ENCODE results near the gene GTF2B.

- TF ChIP-seq, protein P1, sequence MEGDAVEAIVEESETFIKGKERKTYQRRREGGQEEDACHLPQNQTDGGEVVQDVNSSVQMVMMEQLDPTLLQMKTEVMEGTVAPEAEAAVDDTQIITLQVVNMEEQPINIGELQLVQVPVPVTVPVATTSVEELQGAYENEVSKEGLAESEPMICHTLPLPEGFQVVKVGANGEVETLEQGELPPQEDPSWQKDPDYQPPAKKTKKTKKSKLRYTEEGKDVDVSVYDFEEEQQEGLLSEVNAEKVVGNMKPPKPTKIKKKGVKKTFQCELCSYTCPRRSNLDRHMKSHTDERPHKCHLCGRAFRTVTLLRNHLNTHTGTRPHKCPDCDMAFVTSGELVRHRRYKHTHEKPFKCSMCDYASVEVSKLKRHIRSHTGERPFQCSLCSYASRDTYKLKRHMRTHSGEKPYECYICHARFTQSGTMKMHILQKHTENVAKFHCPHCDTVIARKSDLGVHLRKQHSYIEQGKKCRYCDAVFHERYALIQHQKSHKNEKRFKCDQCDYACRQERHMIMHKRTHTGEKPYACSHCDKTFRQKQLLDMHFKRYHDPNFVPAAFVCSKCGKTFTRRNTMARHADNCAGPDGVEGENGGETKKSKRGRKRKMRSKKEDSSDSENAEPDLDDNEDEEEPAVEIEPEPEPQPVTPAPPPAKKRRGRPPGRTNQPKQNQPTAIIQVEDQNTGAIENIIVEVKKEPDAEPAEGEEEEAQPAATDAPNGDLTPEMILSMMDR (conservative IDR thresholded peaks at IDR 0.05; ENCODE audit: low read depth, low read length), result no peak
- TF ChIP-seq EZH2 (IDR thresholded peaks at IDR 0.05; ENCODE audit: borderline replicate concordance, low read depth, low read length, poor library complexity, severe bottlenecking), result no peak
Observed at GRCh38 chr1:88802950-88803349, 88.4 kb downstream of the GTF2B start.
